ENCODE measurements around the gene ZNF385C.
"Not testable (repeated sequence)": the region's sequence is repeated elsewhere in the genome, so short reads cannot be mapped to it uniquely, and the experiment has no call there.

ZNF385C gene

GRCh38 chr17:42097691-42098631 is at the start of gene ZNF385C:
Gene ZNF385C, minus strand, starts transcription at chr17:42098473. Its CDS starts 35,417 bp downstream, at chr17:42063056.
- H3K9me3 ChIP-seq (ENCODE audit: control insufficient read depth, low read length) = no peaks in the 10 kb centered on the region
- no peak within 1 kb of the TSS for H3K9ac ChIP-seq (ENCODE audit: low read length)
- no peaks in the 10 kb centered on the region for H3K36me3 ChIP-seq (ENCODE audit: control insufficient read depth, insufficient read depth, low read length, severe bottlenecking)
- no peak within 1 kb of the TSS for H3K4me3 ChIP-seq (ENCODE audit: low read length)
- peaks cover 3% of the 10 kb centered on the region for H3K4me1 ChIP-seq (ENCODE audit: control insufficient read depth, insufficient read depth, low read length)
- peaks cover 46% of the 10 kb centered on the region for H3K27me3 ChIP-seq (replicated peaks; ENCODE audit: control insufficient read depth, insufficient read depth, low read length)
- DNase-seq (ENCODE audit: low read depth) = peak; percentile 12

- H3K9ac ChIP-seq (ENCODE audit: low read length) = no peak overlapping the region
- no peaks in the 10 kb centered on the region for H3K9me3 ChIP-seq (ENCODE audit: control insufficient read depth, low read length)
- DNase-seq (ENCODE audit: low read depth) = no peak
- H3K4me1 ChIP-seq (ENCODE audit: control insufficient read depth, insufficient read depth, low read length) = peaks cover 16% of the 10 kb centered on the region
- H3K4me3 ChIP-seq (ENCODE audit: low read length) = no peak overlapping the region
- no peaks in the 10 kb centered on the region for H3K27me3 ChIP-seq (replicated peaks; ENCODE audit: control insufficient read depth, insufficient read depth, low read length)
- peaks cover 27% of the 10 kb centered on the region for H3K36me3 ChIP-seq (ENCODE audit: control insufficient read depth, insufficient read depth, low read length, severe bottlenecking)
Measured at GRCh38 chr17:42146911-42147607, 48.8 kb upstream of the ZNF385C start.

GRCh38 chr17:42143138-42143537 is 44.9 kb upstream of the ZNF385C start:
- Histone ChIP-seq H3K36me3 (ENCODE audit: control insufficient read depth, insufficient read depth, low read length, severe bottlenecking) (peaks cover 25% of the 10 kb centered on the region), H3K4me1 (ENCODE audit: control insufficient read depth, insufficient read depth, low read length) (peaks cover 36% of the 10 kb centered on the region)
- not testable (repeated sequence) for H3K9ac ChIP-seq (ENCODE audit: low read length); DNase-seq (ENCODE audit: low read depth); H3K27me3 ChIP-seq (replicated peaks; ENCODE audit: control insufficient read depth, insufficient read depth, low read length); H3K4me3 ChIP-seq (ENCODE audit: low read length); H3K9me3 ChIP-seq (ENCODE audit: control insufficient read depth, low read length)

GRCh38 chr17:42142371-42142896 is 44.2 kb upstream of the ZNF385C start:
- peaks cover 21% of the 10 kb centered on the region for H3K36me3 ChIP-seq (ENCODE audit: control insufficient read depth, insufficient read depth, low read length, severe bottlenecking)
- no peak overlapping the region for H3K4me3 ChIP-seq (ENCODE audit: low read length)
- H3K9me3 ChIP-seq (ENCODE audit: control insufficient read depth, low read length) = no peaks in the 10 kb centered on the region
- H3K9ac ChIP-seq (ENCODE audit: low read length) = peak overlapping the region; percentile 34
- H3K27me3 ChIP-seq (replicated peaks; ENCODE audit: control insufficient read depth, insufficient read depth, low read length) = no peaks in the 10 kb centered on the region
- DNase-seq (ENCODE audit: low read depth) = peak; percentile 76
- H3K4me1 ChIP-seq (ENCODE audit: control insufficient read depth, insufficient read depth, low read length) = peaks cover 40% of the 10 kb centered on the region

- H3K36me3 ChIP-seq (ENCODE audit: control insufficient read depth, insufficient read depth, low read length, severe bottlenecking) = peaks cover 21% of the 10 kb centered on the region
- no peak for DNase-seq (ENCODE audit: low read depth)
- H3K27me3 ChIP-seq (replicated peaks; ENCODE audit: control insufficient read depth, insufficient read depth, low read length) = no peaks in the 10 kb centered on the region
- no peak overlapping the region for H3K4me3 ChIP-seq (ENCODE audit: low read length)
- H3K9me3 ChIP-seq (ENCODE audit: control insufficient read depth, low read length) = no peaks in the 10 kb centered on the region
- H3K4me1 ChIP-seq (ENCODE audit: control insufficient read depth, insufficient read depth, low read length) = peaks cover 42% of the 10 kb centered on the region
- H3K9ac ChIP-seq (ENCODE audit: low read length) = no peak overlapping the region
Measured at GRCh38 chr17:42141382-42141781, 43.1 kb upstream of the ZNF385C start.

- H3K36me3 ChIP-seq (ENCODE audit: control insufficient read depth, insufficient read depth, low read length, severe bottlenecking) = peaks cover 28% of the 10 kb centered on the region
- not testable (repeated sequence) for H3K9me3 ChIP-seq (ENCODE audit: control insufficient read depth, low read length); H3K27me3 ChIP-seq (replicated peaks; ENCODE audit: control insufficient read depth, insufficient read depth, low read length); H3K4me3 ChIP-seq (ENCODE audit: low read length); H3K9ac ChIP-seq (ENCODE audit: low read length); DNase-seq (ENCODE audit: low read depth)
- peaks cover 49% of the 10 kb centered on the region for H3K4me1 ChIP-seq (ENCODE audit: control insufficient read depth, insufficient read depth, low read length)
Measured at GRCh38 chr17:42140690-42141089, 42.4 kb upstream of the ZNF385C start.

- no peak overlapping the region for H3K4me3 ChIP-seq (ENCODE audit: low read length)
- H3K36me3 ChIP-seq (ENCODE audit: control insufficient read depth, insufficient read depth, low read length, severe bottlenecking) = peaks cover 29% of the 10 kb centered on the region
- H3K4me1 ChIP-seq (ENCODE audit: control insufficient read depth, insufficient read depth, low read length) = peaks cover 60% of the 10 kb centered on the region
- no peaks in the 10 kb centered on the region for H3K9me3 ChIP-seq (ENCODE audit: control insufficient read depth, low read length)
- H3K27me3 ChIP-seq (replicated peaks; ENCODE audit: control insufficient read depth, insufficient read depth, low read length) = no peaks in the 10 kb centered on the region
- no peak overlapping the region for H3K9ac ChIP-seq (ENCODE audit: low read length)
- DNase-seq (ENCODE audit: low read depth) = no peak
Measured at GRCh38 chr17:42138749-42139492, 40.6 kb upstream of the ZNF385C start.

- peaks cover 66% of the 10 kb centered on the region for H3K4me1 ChIP-seq (ENCODE audit: control insufficient read depth, insufficient read depth, low read length)
- no peak for DNase-seq (ENCODE audit: low read depth)
- no peaks in the 10 kb centered on the region for H3K27me3 ChIP-seq (replicated peaks; ENCODE audit: control insufficient read depth, insufficient read depth, low read length)
- no peak overlapping the region for H3K4me3 ChIP-seq (ENCODE audit: low read length)
- H3K9me3 ChIP-seq (ENCODE audit: control insufficient read depth, low read length) = no peaks in the 10 kb centered on the region
- H3K36me3 ChIP-seq (ENCODE audit: control insufficient read depth, insufficient read depth, low read length, severe bottlenecking) = peaks cover 35% of the 10 kb centered on the region
- H3K9ac ChIP-seq (ENCODE audit: low read length) = no peak overlapping the region
Measured at GRCh38 chr17:42136654-42137051, 38.4 kb upstream of the ZNF385C start.

- H3K9ac ChIP-seq (ENCODE audit: low read length) = peak overlapping the region; percentile 13
- H3K4me1 ChIP-seq (ENCODE audit: control insufficient read depth, insufficient read depth, low read length) = peaks cover 60% of the 10 kb centered on the region
- peak; percentile 22 for DNase-seq (ENCODE audit: low read depth)
- no peaks in the 10 kb centered on the region for H3K27me3 ChIP-seq (replicated peaks; ENCODE audit: control insufficient read depth, insufficient read depth, low read length)
- H3K9me3 ChIP-seq (ENCODE audit: control insufficient read depth, low read length) = no peaks in the 10 kb centered on the region
- H3K36me3 ChIP-seq (ENCODE audit: control insufficient read depth, insufficient read depth, low read length, severe bottlenecking) = peaks cover 28% of the 10 kb centered on the region
- H3K4me3 ChIP-seq (ENCODE audit: low read length) = no peak overlapping the region
Measured at GRCh38 chr17:42135664-42136653, 37.7 kb upstream of the ZNF385C start.

GRCh38 chr17:42135151-42135550 is 36.9 kb upstream of the ZNF385C start:
- H3K27me3 ChIP-seq (replicated peaks; ENCODE audit: control insufficient read depth, insufficient read depth, low read length) = no peaks in the 10 kb centered on the region
- no peak overlapping the region for H3K4me3 ChIP-seq (ENCODE audit: low read length)
- DNase-seq (ENCODE audit: low read depth) = no peak
- H3K36me3 ChIP-seq (ENCODE audit: control insufficient read depth, insufficient read depth, low read length, severe bottlenecking) = peaks cover 30% of the 10 kb centered on the region
- H3K9me3 ChIP-seq (ENCODE audit: control insufficient read depth, low read length) = no peaks in the 10 kb centered on the region
- peak overlapping the region; percentile 13 for H3K9ac ChIP-seq (ENCODE audit: low read length)
- peaks cover 59% of the 10 kb centered on the region for H3K4me1 ChIP-seq (ENCODE audit: control insufficient read depth, insufficient read depth, low read length)
